ENCODE data around the gene LMO1. TPM values are rescaled to one million over a fixed set of nuclear protein-coding genes. Genes with fewer than 3 reads are reported as not detected.

LMO1 gene
- total and polyA plus RNA-seq, 2 of the 13 experiments (the other 11 are each of a cell fraction or from before 2014, with no cell fraction given) = not detected

- H3K9me3 ChIP-seq (ENCODE audit: low read length) = no peaks in the 10 kb centered on the region
- FAIRE-seq = no peak
- no peak overlapping the region for H3K4me2 ChIP-seq (ENCODE audit: low read depth, low read length)
- H3K4me3 ChIP-seq (replicated peaks in 1 of 3; ENCODE audit: insufficient read depth in 1 of 3, low read depth in 2 of 3, low read length in 3 of 3) = no peak overlapping the region
- no peaks in the 10 kb centered on the region for H3K79me2 ChIP-seq (ENCODE audit: insufficient read depth, low read length)
- no peaks in the 10 kb centered on the region for H3K36me3 ChIP-seq (replicated peaks in 1 of 2; ENCODE audit: control insufficient read depth in 1 of 2, insufficient read depth in 2 of 2, low read length in 2 of 2)
- BruUV-seq (replicated peaks) = no TSS peak
- POLR2A ChIA-PET = no interaction called here
- no peaks in the 10 kb centered on the region for H3K4me1 ChIP-seq (ENCODE audit: insufficient read depth, low read length)
- H3K27me3 ChIP-seq (ENCODE audit: control insufficient read depth in 1 of 2, insufficient read depth in 2 of 2, low read length in 2 of 2) = peaks cover 3 to 38% of the 10 kb centered on the region in 2 experiments; a peak in 3 of 5 replicates
- 0% methylated on average over 1 of the region's 2 CpGs for WGBS (ENCODE audit: low lambda C conversion rate)
- H3K27ac ChIP-seq (ENCODE audit: extremely low read length, insufficient read depth, low read length) = no peak overlapping the region
- no peak for ATAC-seq
- CTCF ChIA-PET (ENCODE audit: low intra/inter-chr PET ratio, low total read pairs) = no interaction called here
- intact Hi-C loops (cut with micrococcal nuclease; ENCODE audit: unreplicated experiment) = no loop called here
- H3K9ac ChIP-seq (ENCODE audit: insufficient read depth, low read depth, low read length) = no peak overlapping the region
- no peak for DNase-seq (ENCODE audit: low spot score)
- H4K20me1 ChIP-seq (ENCODE audit: insufficient read depth, low read length) = no peaks in the 10 kb centered on the region
- H2AFZ ChIP-seq (ENCODE audit: low read length) = no peak overlapping the region
- TF ChIP-seq POLR2G (IDR thresholded peaks at IDR 0.05; ENCODE audit: low read depth, low read length) (no peak), GPN1 (CRISPR knock-in tag; IDR thresholded peaks at IDR 0.05; ENCODE audit: borderline replicate concordance) (no peak), ZNF280D (CRISPR knock-in tag; IDR thresholded peaks at IDR 0.05) (no peak), ZNF280B (CRISPR knock-in tag; IDR thresholded peaks at IDR 0.05; ENCODE audit: borderline replicate concordance) (no peak), KDM3A (CRISPR knock-in tag; IDR thresholded peaks at IDR 0.05; ENCODE audit: low read depth) (no peak), BCL3 (CRISPR knock-in tag; IDR thresholded peaks at IDR 0.05) (no peak), FOSL1 (CRISPR knock-in tag; IDR thresholded peaks at IDR 0.05; ENCODE audit: borderline replicate concordance) (no peak), ZNF674 (CRISPR knock-in tag; IDR thresholded peaks at IDR 0.05; ENCODE audit: low read depth) (no peak), ZNF24 (IDR thresholded peaks at IDR 0.05) (no peak), CENPBD1 (CRISPR knock-in tag; IDR thresholded peaks at IDR 0.05; ENCODE audit: borderline replicate concordance, low read depth) (no peak), PRPF4 (IDR thresholded peaks at IDR 0.05; ENCODE audit: low read depth, low read length, poor library complexity, severe bottlenecking) (no peak)
- in situ Hi-C loops (cut with HindIII; ENCODE audit: extremely low pct_ligation_motif_present, low pct_unique_long_range_greater_than_20kb) = no loop called here
Measured at GRCh38 chr11:8203414-8203715, 60.3 kb downstream of the LMO1 start.

Measured in HepG2 (cell line).